SK-N-SH (cell line): ENCODE measurements around the gene IQCN. TPM values are rescaled to one million over a fixed set of nuclear protein-coding genes. Genes with fewer than 3 reads are reported as not detected.

Experiments used
- CTCF ChIA-PET: fragments of 300-600, 350-600 bp; formaldehyde crosslinking; extraction: SDS; loops from one replicate; lab custom pipeline; 2021; lab: Yijun Ruan, JAX
- POLR2A ChIA-PET: fragments of 350-600 bp; sonication (Branson Sonifier 250); formaldehyde crosslinking; extraction: SDS; loops from one replicate; lab custom pipeline; 2020; ENCODE audit warnings: antibody characterized with exemption, inconsistent platforms; lab: Yijun Ruan, JAX
- DNase-seq: peaks from one replicate; pipeline ENCODE4 v3.0.0; 2012
- H2AFZ ChIP-seq: fragments of 200-600 bp; sonication (generic); 2 replicates; pipeline ENCODE4 v1.8.1; 2016; ENCODE audit warnings: antibody characterized with exemption, mild to moderate bottlenecking, low read depth
- H3F3A ChIP-seq: fragments of 200-600 bp; sonication (generic); replicated peaks from 2 replicates; pipeline ENCODE3; 2016; ENCODE audit warnings: antibody characterized with exemption, mild to moderate bottlenecking; ENCODE audit not compliant: insufficient read depth
- H3K27ac ChIP-seq, 2 experiments: fragments of 200-500 bp in 1 of 2; fragments of 200-600 bp in 1 of 2; sonication (Bioruptor generic) in 1 of 2; sonication (generic), shearing (Covaris generic) in 1 of 2; 2 replicates each; pipeline versions ENCODE4 v1.5.1 to v1.6.1; 2014 to 2016; ENCODE audit warnings: low read depth in 2 of 2, inconsistent platforms in 1 of 2, low read length in 1 of 2, mild to moderate bottlenecking in 1 of 2, mixed read lengths in 1 of 2
- H3K27me3 ChIP-seq: fragments of 200-600 bp; sonication (generic), shearing (Covaris generic); 2 replicates; pipeline ENCODE4 v1.6.1; 2016; ENCODE audit warnings: mixed run types; ENCODE audit not compliant: insufficient read depth
- H3K36me3 ChIP-seq, 2 experiments: fragments of 200-500 bp in 1 of 2; fragments of 200-600 bp in 1 of 2; sonication (Bioruptor generic) in 1 of 2; sonication (generic) in 1 of 2; replicated peaks in 1 of 2; 2 replicates each; pipeline versions ENCODE3 to v1.5.1; 2014 to 2016; ENCODE audit warnings: low read length in 1 of 2, mild to moderate bottlenecking in 1 of 2; ENCODE audit not compliant: insufficient read depth in 2 of 2, control insufficient read depth in 1 of 2
- H3K4me1 ChIP-seq, 2 experiments: fragments of 200-500 bp in 1 of 2; fragments of 200-600 bp in 1 of 2; sonication (Bioruptor generic) in 1 of 2; sonication (generic), shearing (Covaris generic) in 1 of 2; 2 replicates each; pipeline versions ENCODE4 v1.5.1 to v1.6.1; 2014 to 2016; ENCODE audit warnings: low read depth in 1 of 2, low read length in 1 of 2, mixed run types in 1 of 2; ENCODE audit not compliant: insufficient read depth in 2 of 2, control insufficient read depth in 1 of 2
- H3K4me2 ChIP-seq: fragments of 200-600 bp; sonication (generic), shearing (Covaris generic); 2 replicates; pipeline ENCODE4 v1.6.1; 2017; ENCODE audit warnings: mixed run types
- H3K4me3 ChIP-seq, 2 experiments: fragments of 200-500 bp in 1 of 2; fragments of 200-600 bp in 1 of 2; sonication (Bioruptor generic) in 1 of 2; sonication (generic), shearing (Covaris generic) in 1 of 2; 2 replicates each; pipeline versions ENCODE4 v1.5.1 to v1.8.1; 2014 to 2016; ENCODE audit warnings: low read depth in 2 of 2, inconsistent platforms in 1 of 2, low read length in 1 of 2, mild to moderate bottlenecking in 1 of 2, mixed read lengths in 1 of 2, moderate library complexity in 1 of 2
- H3K79me2 ChIP-seq: fragments of 200-600 bp; sonication (generic); 2 replicates; pipeline ENCODE4 v1.8.1; 2017; ENCODE audit warnings: mild to moderate bottlenecking; ENCODE audit not compliant: insufficient read depth
- H3K9ac ChIP-seq: fragments of 200-600 bp; sonication (generic); 2 replicates; pipeline ENCODE4 v1.6.1; 2017; ENCODE audit warnings: mixed run types
- H3K9me2 ChIP-seq: fragments of 200-600 bp; sonication (generic); 2 replicates; pipeline ENCODE4 v1.6.1; 2017; ENCODE audit warnings: mixed run types
- H3K9me3 ChIP-seq: fragments of 200-600 bp; sonication (generic); 2 replicates; pipeline ENCODE4 v1.6.1; 2017; ENCODE audit warnings: mixed run types, mild to moderate bottlenecking, moderate library complexity
- H4K20me1 ChIP-seq: fragments of 200-600 bp; sonication (generic); 2 replicates; pipeline ENCODE4 v1.6.1; 2017; ENCODE audit warnings: mild to moderate bottlenecking, mixed run types; ENCODE audit not compliant: insufficient read depth
- ELF1 ChIP-seq: IDR thresholded peaks from 2 replicates; pipeline ENCODE4 v1.4.0; 2012
- EZH2phosphoT487 ChIP-seq: fragments of 200-600 bp; sonication (generic); IDR thresholded peaks from 2 replicates; pipeline ENCODE4 v1.6.1; 2017; ENCODE audit warnings: low read depth, mixed run types, mild to moderate bottlenecking, antibody characterized with exemption, moderate library complexity, borderline replicate concordance
- FOXM1 ChIP-seq: IDR thresholded peaks from 2 replicates; pipeline ENCODE4 v1.4.0; 2012; ENCODE audit warnings: low read depth, mild to moderate bottlenecking
- GATA2 ChIP-seq: sonication (generic); formaldehyde crosslinking; IDR thresholded peaks from 2 replicates; pipeline ENCODE4 v1.5.0; 2020; ENCODE audit warnings: mild to moderate bottlenecking, missing genetic modification reagents
- NFIC ChIP-seq: IDR thresholded peaks from 2 replicates; pipeline ENCODE4 v1.4.0; 2012; ENCODE audit warnings: borderline replicate concordance
- NRF1 ChIP-seq: IDR thresholded peaks from 2 replicates; pipeline ENCODE4 v1.6.1; 2012; ENCODE audit warnings: low read depth, mild to moderate bottlenecking, low read length
- POLR2AphosphoS5 ChIP-seq: IDR thresholded peaks from 2 replicates; pipeline ENCODE4 v1.6.1; 2012; ENCODE audit warnings: low read depth, low read length
- RAD21 ChIP-seq: IDR thresholded peaks from 2 replicates; pipeline ENCODE4 v1.6.1; 2012; ENCODE audit warnings: mild to moderate bottlenecking, low read length
- RXRA ChIP-seq: IDR thresholded peaks from 2 replicates; pipeline ENCODE4 v1.4.0; 2012; ENCODE audit warnings: low read depth, mild to moderate bottlenecking, borderline replicate concordance
- TEAD4 ChIP-seq: IDR thresholded peaks from 2 replicates; pipeline ENCODE4 v1.4.0; 2012; ENCODE audit warnings: mild to moderate bottlenecking, borderline replicate concordance; ENCODE audit not compliant: insufficient read depth
- USF2 ChIP-seq: fragments of 150-350 bp; IDR thresholded peaks from 2 replicates; pipeline ENCODE4 v1.6.1; 2017; ENCODE audit warnings: antibody characterized with exemption, low read length, low read depth, borderline replicate concordance
- YY1 ChIP-seq: IDR thresholded peaks from 2 replicates; pipeline ENCODE4 v1.4.0; 2012; ENCODE audit warnings: low read depth, mild to moderate bottlenecking
- WGBS: methylation state at CpG from one replicate; pipeline ENCODE4 v1.1.6; 2017; ENCODE audit warnings: low lambda C conversion rate; 5-methylcytosine and 5-hydroxymethylcytosine counted together
- polyA plus RNA-seq, 3 experiments: library from polyadenylated mRNA; depleted of rRNA; stranded (reverse); fragments of >200 nt; gene quantifications; 2 replicates each; pipeline ENCODE4 v1.2.3, GENCODE V29; 2012
- TF ChIP-seq, protein P1 (sequence below): fragments of 200-600 bp; sonication (generic); IDR thresholded peaks from 2 replicates; pipeline ENCODE4 v1.6.1; 2017; ENCODE audit warnings: antibody characterized with exemption, mild to moderate bottlenecking, moderate library complexity

Gene IQCN
- polyA plus RNA-seq, 1 of the 3 experiments (the other 2 are of a cell fraction): 2.5 TPM

- Histone ChIP-seq H4K20me1 (no peaks in the 10 kb centered on the region), H3K36me3 (no peaks in the 10 kb centered on the region), H3K4me3 (peak overlapping the region; percentile 55 to 59), H3K9ac (no peak overlapping the region), H3F3A (no peaks in the 10 kb centered on the region), H3K4me2 (peak overlapping the region; percentile 82), H3K9me2 (no peaks in the 10 kb centered on the region), H3K4me1 (peaks cover 0 to 19% of the 10 kb centered on the region in 2 experiments; a peak in 1 of 4 replicates), H3K27ac (peak overlapping the region in 1 of 2 experiments; percentile 62; a peak in 1 of 4 replicates), H3K9me3 (no peaks in the 10 kb centered on the region), H3K27me3 (no peaks in the 10 kb centered on the region), H2AFZ (peak overlapping the region; percentile 84; the same call in 1 of the 2 replicates), H3K79me2 (no peaks in the 10 kb centered on the region)
- WGBS: 18% methylated on average over 18 of the region's 39 CpGs
- ChIA-PET POLR2A (interaction anchor here (1.2 to 1.5 kb wide), 2 partner anchors 9 to 51 kb away, joined by 3 to 7 read pairs; no protein-coding TSS in a partner anchor), CTCF (interaction anchor here (0.7 to 9.4 kb wide), 6 partner anchors 8 to 1763 kb away, joined by 3 to 81 read pairs (median 32); partner anchors contain the start of gene MPV17L2)
- DNase-seq: peak; percentile 89
- TF ChIP-seq USF2: no peak
- TF ChIP-seq RAD21: no peak
- no peak for TF ChIP-seq TEAD4
- TF ChIP-seq ELF1: no peak
- TF ChIP-seq RXRA: no peak
- TF ChIP-seq NRF1: no peak
- no peak for TF ChIP-seq FOXM1
- TF ChIP-seq EZH2phosphoT487: no peak
- no peak for TF ChIP-seq GATA2
- TF ChIP-seq POLR2AphosphoS5: no peak
- TF ChIP-seq, protein P1, sequence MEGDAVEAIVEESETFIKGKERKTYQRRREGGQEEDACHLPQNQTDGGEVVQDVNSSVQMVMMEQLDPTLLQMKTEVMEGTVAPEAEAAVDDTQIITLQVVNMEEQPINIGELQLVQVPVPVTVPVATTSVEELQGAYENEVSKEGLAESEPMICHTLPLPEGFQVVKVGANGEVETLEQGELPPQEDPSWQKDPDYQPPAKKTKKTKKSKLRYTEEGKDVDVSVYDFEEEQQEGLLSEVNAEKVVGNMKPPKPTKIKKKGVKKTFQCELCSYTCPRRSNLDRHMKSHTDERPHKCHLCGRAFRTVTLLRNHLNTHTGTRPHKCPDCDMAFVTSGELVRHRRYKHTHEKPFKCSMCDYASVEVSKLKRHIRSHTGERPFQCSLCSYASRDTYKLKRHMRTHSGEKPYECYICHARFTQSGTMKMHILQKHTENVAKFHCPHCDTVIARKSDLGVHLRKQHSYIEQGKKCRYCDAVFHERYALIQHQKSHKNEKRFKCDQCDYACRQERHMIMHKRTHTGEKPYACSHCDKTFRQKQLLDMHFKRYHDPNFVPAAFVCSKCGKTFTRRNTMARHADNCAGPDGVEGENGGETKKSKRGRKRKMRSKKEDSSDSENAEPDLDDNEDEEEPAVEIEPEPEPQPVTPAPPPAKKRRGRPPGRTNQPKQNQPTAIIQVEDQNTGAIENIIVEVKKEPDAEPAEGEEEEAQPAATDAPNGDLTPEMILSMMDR: no peak
- TF ChIP-seq NFIC: no peak
- no peak for TF ChIP-seq YY1
Measured at GRCh38 chr19:18223860-18224524, 50.3 kb downstream of the IQCN start.
